Calu3 (cell line): ENCODE data around the gene CD70. TPM values are rescaled to one million over a fixed set of nuclear protein-coding genes. Genes with fewer than 3 reads are reported as not detected.

Experiments used
- BruUV-seq: library from RNA; stranded (reverse); fragments of 400-500 nt; replicated peaks from 2 replicates; lab custom pipeline; 2021; lab: Mats Ljungman, UMichigan
- CTCF ChIA-PET: fragments of 300-600 bp; sonication (Branson Sonifier 250); formaldehyde crosslinking; loops from one replicate; lab custom pipeline; 2022; ENCODE audit warnings: antibody characterized with exemption; lab: Charles Lee
- DNase-seq: peaks from one replicate; pipeline ENCODE4 v3.0.0; 2022
- H3K27ac Mint-ChIP-seq: one replicate; pipeline ENCODE4 v1.8.0; 2022; ENCODE audit warnings: mixed read lengths; ENCODE audit not compliant: unreplicated experiment
- H3K27me3 Mint-ChIP-seq: one replicate; pipeline ENCODE4 v1.8.0; 2022; ENCODE audit warnings: mixed read lengths; ENCODE audit not compliant: unreplicated experiment
- H3K36me3 Mint-ChIP-seq: one replicate; pipeline ENCODE4 v1.8.0; 2022; ENCODE audit warnings: mild to moderate bottlenecking, moderate library complexity, mixed read lengths; ENCODE audit not compliant: insufficient read depth, unreplicated experiment
- H3K4me1 Mint-ChIP-seq: one replicate; pipeline ENCODE4 v1.8.0; 2022; ENCODE audit warnings: mild to moderate bottlenecking, low read depth, mixed read lengths; ENCODE audit not compliant: unreplicated experiment
- H3K4me3 Mint-ChIP-seq: one replicate; pipeline ENCODE4 v1.8.0; 2022; ENCODE audit warnings: mild to moderate bottlenecking, low read depth, moderate library complexity, mixed read lengths; ENCODE audit not compliant: unreplicated experiment
- H3K9me3 Mint-ChIP-seq: one replicate; pipeline ENCODE4 v1.8.0; 2022; ENCODE audit warnings: low read depth, mixed read lengths; ENCODE audit not compliant: unreplicated experiment
- CTCF ChIP-seq: fragments of 200-600 bp; IDR thresholded peaks from one replicate; pipeline ENCODE4 v1.8.0; 2022; ENCODE audit warnings: antibody characterized with exemption; ENCODE audit not compliant: unreplicated experiment
- intact Hi-C: fragments of 100-400 bp; cut with micrococcal nuclease; formaldehyde crosslinking; loops from one replicate; pipeline ENCODE4 v1.10.0; 2022; ENCODE audit not compliant: unreplicated experiment
- total RNA-seq: library from RNA; stranded (reverse); gene quantifications from 2 replicates; pipeline ENCODE4 v1.2.3, GENCODE V29; 2022

The CD70 gene
- total RNA-seq, 1 experiment from 2014 or later, result 0.68 TPM

- no TSS peak for BruUV-seq
- no peak for DNase-seq
- Mint-ChIP-seq H3K27ac (no peak overlapping the region), H3K4me3 (no peak overlapping the region), H3K27me3 (no peaks in the 10 kb centered on the region), H3K4me1 (peaks cover 13% of the 10 kb centered on the region), H3K9me3 (no peaks in the 10 kb centered on the region), H3K36me3 (no peaks in the 10 kb centered on the region)
- intact Hi-C loops, result no loop called here
- CTCF ChIA-PET, result interaction anchor here (0.6 kb wide), 1 partner anchor 128 kb away, joined by 3 read pairs; no protein-coding TSS in a partner anchor
- no peak for TF ChIP-seq CTCF
These were observed 13.3 kb downstream of the CD70 start for GRCh38 chr19:6577476-6578125.

- H3K9me3 Mint-ChIP-seq, result no peaks in the 10 kb centered on the region
- BruUV-seq, result no TSS peak
- intact Hi-C loops, result no loop called here
These were observed 14.0 kb downstream of the CD70 start for GRCh38 chr19:6576869-6577475.

GRCh38 chr19:6573350-6573749, 17.6 kb downstream of the CD70 start:
- no peak for DNase-seq

More at GRCh38 chr19:6576869-6577475, 14.0 kb downstream of the CD70 start:
- no peak overlapping the region for H3K4me3 Mint-ChIP-seq
- DNase-seq, result no peak
- CTCF ChIA-PET, result no interaction called here
- H3K36me3 Mint-ChIP-seq, result no peaks in the 10 kb centered on the region
- H3K27ac Mint-ChIP-seq, result no peak overlapping the region
- H3K4me1 Mint-ChIP-seq, result peaks cover 13% of the 10 kb centered on the region
- TF ChIP-seq CTCF, result no peak
- no peaks in the 10 kb centered on the region for H3K27me3 Mint-ChIP-seq

GRCh38 chr19:6572217-6572616, 18.7 kb downstream of the CD70 start:
- H3K27ac Mint-ChIP-seq, result no peak overlapping the region
- H3K4me1 Mint-ChIP-seq, result no peaks in the 10 kb centered on the region
- H3K9me3 Mint-ChIP-seq, result peaks cover 2% of the 10 kb centered on the region
- no peak overlapping the region for H3K4me3 Mint-ChIP-seq
- CTCF ChIA-PET, result no interaction called here
- no TSS peak for BruUV-seq
- H3K27me3 Mint-ChIP-seq, result no peaks in the 10 kb centered on the region
- intact Hi-C loops, result no loop called here
- no peak for TF ChIP-seq CTCF
- no peak for DNase-seq
- H3K36me3 Mint-ChIP-seq, result no peaks in the 10 kb centered on the region

More at GRCh38 chr19:6573350-6573749, 17.6 kb downstream of the CD70 start:
- CTCF ChIA-PET, result no interaction called here
- intact Hi-C loops, result no loop called here
- Mint-ChIP-seq H3K4me1 (no peaks in the 10 kb centered on the region), H3K27ac (no peak overlapping the region), H3K27me3 (no peaks in the 10 kb centered on the region), H3K9me3 (peaks cover 2% of the 10 kb centered on the region), H3K36me3 (no peaks in the 10 kb centered on the region), H3K4me3 (no peak overlapping the region)
- BruUV-seq, result no TSS peak
- no peak for TF ChIP-seq CTCF
